Nephron progenitor cell (in vitro differentiated cells): ENCODE results near the gene NHP2.

Experiments
- DNase-seq: peaks from one replicate; pipeline ENCODE4 v3.0.0; 2021
- H3K27ac Mint-ChIP-seq: 2 replicates; pipeline ENCODE4 v1.8.0; 2021; ENCODE audit warnings: mild to moderate bottlenecking, moderate library complexity, mixed read lengths
- H3K27me3 Mint-ChIP-seq: 2 replicates; pipeline ENCODE4 v1.8.0; 2021; ENCODE audit warnings: mild to moderate bottlenecking, low read depth, mixed read lengths; ENCODE audit not compliant: poor library complexity
- H3K36me3 Mint-ChIP-seq: 2 replicates; pipeline ENCODE4 v1.8.0; 2021; ENCODE audit warnings: low read depth, mixed read lengths
- H3K4me1 Mint-ChIP-seq: 2 replicates; pipeline ENCODE4 v1.8.0; 2021; ENCODE audit warnings: mixed read lengths
- H3K4me3 Mint-ChIP-seq: 2 replicates; pipeline ENCODE4 v1.8.0; 2021; ENCODE audit warnings: mild to moderate bottlenecking, moderate library complexity, mixed read lengths
- H3K9me3 Mint-ChIP-seq: 2 replicates; pipeline ENCODE4 v1.8.0; 2021; ENCODE audit warnings: mild to moderate bottlenecking, moderate library complexity, mixed read lengths
- CTCF ChIP-seq: fragments of 200-600 bp; sonication (generic); IDR thresholded peaks from 2 replicates; pipeline ENCODE4 v1.5.0; 2021; ENCODE audit warnings: antibody characterized with exemption

The NHP2 gene

GRCh38 chr5:178106086-178106485 lies 47.6 kb downstream of the NHP2 start:
- Mint-ChIP-seq H3K4me3 (no peak overlapping the region), H3K4me1 (peaks cover 16% of the 10 kb centered on the region), H3K36me3 (no peaks in the 10 kb centered on the region), H3K27me3 (peaks cover 11% of the 10 kb centered on the region), H3K9me3 (no peaks in the 10 kb centered on the region), H3K27ac (no peak overlapping the region)
- TF ChIP-seq CTCF: no peak
- DNase-seq: no peak

- Mint-ChIP-seq H3K27me3 (peaks cover 7% of the 10 kb centered on the region), H3K36me3 (no peaks in the 10 kb centered on the region), H3K4me3 (no peak overlapping the region), H3K9me3 (no peaks in the 10 kb centered on the region), H3K4me1 (peaks cover 16% of the 10 kb centered on the region), H3K27ac (no peak overlapping the region)
- TF ChIP-seq CTCF: no peak
- no peak for DNase-seq
Measured at GRCh38 chr5:178104492-178104891, 49.2 kb downstream of the NHP2 start.

GRCh38 chr5:178103612-178104011 lies 50.1 kb downstream of the NHP2 start:
- Mint-ChIP-seq H3K27ac (no peak overlapping the region), H3K36me3 (no peaks in the 10 kb centered on the region), H3K4me3 (no peak overlapping the region), H3K9me3 (no peaks in the 10 kb centered on the region), H3K27me3 (peaks cover 7% of the 10 kb centered on the region), H3K4me1 (peaks cover 16% of the 10 kb centered on the region)
- DNase-seq: no peak
- no peak for TF ChIP-seq CTCF
